PC-3 (cell line): ENCODE results near the gene ADAMTS9.

Experiments
- CTCF ChIP-seq: fragments of 300-600 bp; sonication (generic); conservative IDR thresholded peaks from 2 replicates; pipeline ENCODE4 v1.5.1; 2017; ENCODE audit warnings: antibody characterized with exemption, low read depth, mild to moderate bottlenecking, low read length
- EZH2 ChIP-seq: fragments of 300-600 bp; sonication (generic); IDR thresholded peaks from one replicate; pipeline ENCODE4 v1.6.1; 2017; ENCODE audit warnings: antibody characterized with exemption, mild to moderate bottlenecking, low read length; ENCODE audit not compliant: unreplicated experiment

GRCh38 chr3:64715211-64715982, 27.6 kb upstream of the ADAMTS9 start:
- TF ChIP-seq CTCF (no peak), EZH2 (no peak)
